Measurements from ENCODE around the gene UBASH3B.
"Not testable (repeated sequence)": the region's sequence is repeated elsewhere in the genome, so short reads cannot be mapped to it uniquely, and the experiment has no call there.

Gene UBASH3B

DNA sequence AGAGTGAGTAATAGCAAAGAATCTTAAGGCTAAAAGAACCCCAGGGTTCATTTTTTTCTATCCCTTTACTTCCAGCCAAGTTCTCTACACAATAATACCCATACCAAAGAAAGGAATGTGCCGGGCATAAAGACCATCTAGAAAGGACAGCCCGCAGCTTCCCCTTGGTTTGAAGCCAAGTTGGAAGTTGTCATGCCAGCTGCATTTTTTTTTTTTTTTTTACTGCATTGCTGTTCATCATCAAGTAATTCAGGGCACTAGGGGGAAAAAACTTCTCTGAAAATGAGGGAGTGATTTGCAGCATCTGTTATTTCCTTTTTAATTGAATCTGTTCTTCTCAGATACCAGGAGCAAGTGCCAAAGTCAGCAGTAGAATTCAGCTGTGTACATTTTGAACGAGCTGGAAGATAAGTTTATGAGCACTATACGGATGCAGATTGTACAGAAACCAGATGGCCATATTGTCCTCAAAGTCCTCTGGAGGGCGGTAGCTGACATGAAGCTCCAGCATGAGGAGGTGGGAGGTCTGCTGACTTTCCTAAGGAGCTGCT lies 56.4 kb downstream of the UBASH3B start:
- no peak for DNase-seq

DNA sequence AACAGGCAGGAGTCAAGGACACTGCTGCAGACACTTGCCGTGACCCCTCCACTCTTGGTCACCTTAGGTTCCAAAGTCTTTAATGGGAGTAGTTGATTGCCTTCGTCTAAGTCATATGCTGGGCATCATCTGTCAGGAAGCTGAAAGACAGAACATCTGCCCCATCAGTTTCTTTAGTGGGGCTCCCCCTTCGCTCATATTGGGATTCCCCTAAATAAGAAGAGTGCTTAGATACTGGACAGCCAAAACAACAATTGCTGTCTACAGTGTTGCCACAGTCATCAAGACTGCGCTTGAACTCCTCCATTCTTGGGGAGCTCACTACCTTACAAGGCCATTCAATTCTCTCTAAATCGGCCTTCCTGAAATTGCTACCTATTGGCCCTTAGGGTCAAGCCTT lies 58.5 kb downstream of the UBASH3B start:
- no peak for DNase-seq

DNA sequence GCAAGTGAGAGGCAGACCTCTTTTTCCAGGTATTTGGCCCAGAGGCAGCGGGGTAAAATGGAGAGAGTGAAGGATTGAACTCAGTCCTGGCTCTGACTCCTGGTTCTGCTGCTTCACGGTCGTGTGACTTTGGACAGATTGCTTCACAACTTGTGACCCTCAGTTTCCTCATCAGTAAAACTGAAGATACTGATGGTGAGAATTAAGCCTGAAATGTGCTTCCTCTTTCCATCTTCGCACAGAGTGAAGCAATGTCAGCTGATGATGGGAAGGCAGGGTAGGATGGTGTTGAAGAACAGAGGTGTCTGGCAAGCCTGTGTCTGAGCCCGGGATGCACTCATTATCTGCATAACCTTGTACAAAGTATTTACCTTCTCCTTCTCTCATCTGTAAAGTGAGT lies 59.0 kb downstream of the UBASH3B start:
- no peak for DNase-seq

DNA sequence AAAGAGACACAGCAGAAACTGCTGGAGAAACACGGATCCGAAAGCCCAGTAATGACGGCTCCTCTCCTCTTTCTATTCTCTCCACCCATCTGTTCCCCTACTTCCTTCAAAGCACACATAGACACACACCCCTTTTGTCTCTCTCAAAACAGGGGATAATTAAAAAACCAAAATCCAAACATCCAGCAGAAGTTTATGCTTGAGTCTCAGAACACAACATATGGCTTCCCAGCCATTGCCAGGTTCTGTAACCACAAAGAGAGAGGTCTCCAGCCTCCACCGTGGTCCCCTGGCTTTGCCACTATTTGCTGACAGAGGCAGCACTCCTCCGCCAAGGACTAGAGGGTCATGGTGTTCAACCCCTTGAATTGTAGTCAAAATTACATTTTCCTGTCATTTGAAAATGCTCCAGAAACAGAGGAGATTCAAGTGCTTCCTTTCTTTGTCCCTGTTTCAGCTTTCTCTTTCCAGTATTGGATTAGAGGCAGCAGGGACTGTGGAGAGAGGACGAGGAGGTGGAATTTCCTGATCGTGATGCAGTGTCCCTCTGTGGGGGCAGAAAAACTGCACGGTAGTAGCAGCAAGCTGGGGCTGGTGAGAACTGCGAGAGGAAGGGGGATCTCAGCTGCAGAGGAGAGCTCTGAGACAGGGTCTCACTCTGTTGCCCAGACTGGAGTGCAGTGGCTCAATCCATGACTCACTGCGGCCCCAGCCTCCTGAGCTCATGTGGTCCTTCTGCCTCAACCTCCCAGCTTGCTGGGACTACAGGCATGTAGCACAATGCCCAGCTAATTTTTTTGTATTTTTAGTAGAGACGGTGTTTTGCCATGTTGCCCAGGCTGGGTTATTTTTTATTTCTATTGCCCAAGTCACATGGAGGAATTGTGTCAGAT lies 60.3 kb downstream of the UBASH3B start:
- no peak for DNase-seq

DNA sequence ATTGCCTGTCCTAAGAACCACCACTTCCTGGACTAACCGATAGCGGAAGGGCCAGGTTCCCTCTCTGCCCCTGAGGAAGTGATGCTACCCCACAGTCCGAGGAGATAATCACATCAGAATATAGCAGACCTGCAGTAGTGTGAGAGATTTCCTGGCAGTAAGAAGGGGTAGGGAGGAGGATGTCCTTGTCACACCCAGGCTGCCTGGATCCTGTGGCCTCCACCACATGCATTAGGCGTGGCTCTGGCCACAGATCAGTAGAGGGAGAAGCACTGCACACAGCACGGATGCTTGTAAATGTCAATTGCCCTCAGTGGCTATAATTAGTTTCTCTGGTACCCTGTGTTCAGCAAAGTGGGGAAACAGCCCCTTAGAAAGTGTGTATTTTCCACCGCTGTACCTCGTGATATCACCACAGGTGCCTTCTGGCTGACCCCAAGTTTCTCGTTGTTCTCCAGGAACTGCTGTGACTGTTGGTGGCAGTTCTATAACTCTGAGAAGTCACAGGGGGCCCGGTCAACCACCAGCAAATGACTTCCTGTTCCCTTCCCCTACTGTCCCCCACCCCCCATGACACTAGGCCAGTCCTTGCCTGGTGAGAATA lies 61.8 kb downstream of the UBASH3B start:
- DNase-seq, result no peak

DNA sequence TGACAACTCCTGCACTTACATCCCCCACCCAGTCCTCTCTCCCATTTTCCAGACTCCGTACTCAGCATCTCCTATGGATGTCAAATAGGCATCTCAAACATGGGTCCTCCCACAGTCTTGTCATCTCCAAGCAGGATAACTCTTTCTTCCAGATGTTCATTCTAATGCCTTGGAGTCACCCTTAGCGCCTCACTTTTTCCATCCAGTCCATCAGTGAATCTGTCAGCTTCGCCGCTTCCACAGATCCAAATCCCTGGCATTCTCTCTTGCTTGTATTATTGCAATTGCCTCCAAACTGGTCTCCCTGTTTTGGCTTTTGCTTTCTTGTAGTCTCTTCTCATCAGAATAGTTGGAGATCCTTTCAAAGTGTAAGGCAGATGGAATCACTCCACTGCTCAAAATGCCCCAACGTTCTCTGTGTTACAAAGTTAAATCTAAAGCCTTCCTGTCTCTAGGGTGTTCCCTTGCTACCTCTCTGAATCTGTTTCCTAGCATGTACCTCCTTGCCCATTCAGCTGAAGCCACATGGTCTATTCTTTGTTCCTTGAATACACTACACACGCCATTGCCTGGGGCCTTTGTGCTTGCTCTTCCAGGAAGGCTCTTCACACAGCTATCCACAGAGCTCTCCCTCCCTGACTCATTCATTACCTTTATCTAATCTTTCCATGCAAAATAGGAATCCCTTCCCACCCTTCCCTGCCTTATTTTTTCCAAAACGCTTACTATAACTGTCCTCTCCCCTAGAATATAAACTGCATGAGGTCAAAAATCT lies 64.8 kb downstream of the UBASH3B start:
- no peak for DNase-seq

DNA sequence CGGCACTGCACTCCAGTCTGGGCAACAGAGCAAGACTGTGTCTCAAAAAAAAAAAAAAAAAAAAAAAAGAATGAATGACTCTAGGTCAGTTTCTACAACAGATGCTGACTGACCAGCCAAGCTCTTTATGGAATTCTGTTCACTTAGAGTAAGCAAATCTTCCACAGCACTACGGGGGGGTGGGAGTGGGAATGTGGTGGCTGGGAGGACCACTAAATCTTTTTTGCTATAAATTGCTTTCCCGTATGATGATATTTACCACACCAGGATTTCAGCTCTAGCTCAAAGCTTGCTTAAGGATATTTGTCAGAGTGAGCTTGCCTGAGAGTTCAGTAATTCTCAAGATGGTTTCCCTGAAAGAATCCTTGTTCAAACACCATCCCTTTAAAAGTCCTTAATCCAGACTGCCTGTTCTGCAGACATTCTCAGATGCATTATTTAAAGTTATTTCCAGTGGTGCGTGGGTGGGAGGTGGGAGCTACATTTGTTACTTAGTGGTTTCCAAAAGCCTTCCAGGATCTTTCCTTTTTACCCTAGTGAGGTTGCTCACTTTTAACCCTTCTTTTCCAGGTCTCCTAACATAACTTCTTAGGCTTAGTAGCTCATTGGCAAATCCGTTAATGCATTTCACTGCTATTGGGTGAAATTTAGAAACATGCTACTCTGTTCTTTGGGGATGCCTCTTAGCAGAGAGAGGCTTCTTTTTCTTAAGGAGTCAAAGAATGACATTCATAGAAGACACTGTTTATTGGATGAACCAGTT lies 65.9 kb downstream of the UBASH3B start:
- DNase-seq, result no peak

DNA sequence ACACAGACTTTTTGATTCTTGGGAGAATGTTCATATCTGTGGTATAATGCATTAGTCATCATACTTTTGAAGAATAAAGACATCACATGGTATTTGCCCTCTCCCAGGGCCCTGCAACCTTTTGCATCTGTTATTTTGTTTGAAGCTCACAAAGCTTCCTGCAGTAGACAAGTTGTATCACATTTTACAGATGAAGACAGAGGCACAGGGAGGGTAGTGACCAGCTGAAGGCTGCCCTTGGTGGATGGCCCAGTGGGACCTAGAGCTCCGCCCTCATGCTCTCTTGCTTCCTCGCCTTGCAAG lies 66.4 kb downstream of the UBASH3B start:
- no peak for DNase-seq

DNA sequence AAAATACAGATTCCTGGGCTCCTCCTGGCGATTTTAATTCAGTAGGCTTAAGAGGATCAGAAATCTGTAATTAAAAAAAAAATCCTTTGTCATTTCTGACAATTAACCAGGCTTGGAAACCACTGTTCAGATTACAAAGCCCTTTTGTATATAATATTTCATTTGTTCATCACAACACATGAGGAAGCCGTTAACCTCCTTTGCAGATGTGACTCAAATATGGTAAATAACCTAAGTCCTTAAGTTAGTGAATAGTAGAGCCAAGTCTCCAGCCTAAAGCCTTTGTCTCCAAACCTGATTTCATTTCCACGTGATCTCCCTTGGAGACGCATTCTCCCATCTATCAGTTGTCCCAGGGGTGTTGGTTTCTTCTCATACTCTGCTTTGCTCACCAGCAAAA lies 67.6 kb downstream of the UBASH3B start:
- DNase-seq, result no peak

DNA sequence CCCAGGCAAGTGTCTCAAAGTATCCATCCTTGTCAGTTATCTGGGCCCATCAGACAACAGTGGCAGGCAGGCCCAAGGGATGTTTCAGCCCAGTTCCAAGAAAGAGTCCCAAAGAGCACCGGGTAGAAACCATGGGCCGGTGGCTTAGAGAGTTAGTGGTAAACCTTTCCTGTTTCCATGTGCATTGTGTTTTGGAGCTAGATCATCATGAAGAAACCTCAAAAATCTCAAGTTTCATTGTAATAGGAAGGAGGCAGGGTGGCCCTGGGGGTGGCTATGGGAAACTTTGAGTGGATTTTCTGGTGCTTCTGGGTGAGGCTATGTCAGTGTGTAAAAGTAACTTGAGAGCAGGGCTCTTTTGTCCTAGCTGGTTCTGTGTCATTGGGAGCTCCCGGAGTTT lies 68.1 kb downstream of the UBASH3B start:
- DNase-seq, result no peak

DNA sequence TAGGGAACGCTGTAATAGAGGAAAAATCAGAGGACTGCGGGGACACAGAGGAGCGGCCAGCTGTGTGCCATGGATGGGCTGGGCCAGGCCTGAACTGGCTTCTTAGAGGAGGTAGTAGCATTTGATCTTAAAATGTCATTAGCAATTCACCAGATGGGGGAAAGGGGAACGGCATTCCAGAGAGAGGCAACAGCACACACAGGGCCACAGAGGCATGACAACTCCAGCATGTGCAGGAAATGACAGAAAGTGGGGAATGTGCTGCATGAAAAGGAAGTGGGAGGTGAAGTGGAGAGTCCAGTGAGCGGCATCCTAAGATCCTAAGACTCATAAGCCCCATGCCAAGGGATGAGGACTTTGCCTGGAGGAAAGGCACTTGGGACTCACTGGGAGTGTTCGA lies 69.0 kb downstream of the UBASH3B start:
- DNase-seq, result no peak

DNA sequence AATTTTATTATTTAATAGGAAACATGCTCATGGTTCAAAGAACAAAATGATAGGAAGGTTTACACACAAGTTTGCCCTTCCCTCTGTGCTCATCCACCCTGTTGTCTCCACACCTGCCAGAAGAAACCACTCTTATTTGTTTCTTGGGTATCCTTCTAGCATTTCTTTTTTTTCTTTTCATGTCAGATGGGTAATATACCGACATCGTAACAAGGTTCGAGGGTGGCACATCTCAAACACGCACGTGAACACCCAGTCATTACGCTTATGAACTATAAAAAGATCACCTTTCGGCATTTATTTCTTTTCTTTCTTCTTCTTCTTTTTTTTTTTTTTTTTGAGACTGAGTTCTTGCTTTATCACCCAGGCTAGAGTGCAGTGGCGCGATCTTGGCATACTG lies 70.5 kb downstream of the UBASH3B start:
- DNase-seq, result no peak

DNA sequence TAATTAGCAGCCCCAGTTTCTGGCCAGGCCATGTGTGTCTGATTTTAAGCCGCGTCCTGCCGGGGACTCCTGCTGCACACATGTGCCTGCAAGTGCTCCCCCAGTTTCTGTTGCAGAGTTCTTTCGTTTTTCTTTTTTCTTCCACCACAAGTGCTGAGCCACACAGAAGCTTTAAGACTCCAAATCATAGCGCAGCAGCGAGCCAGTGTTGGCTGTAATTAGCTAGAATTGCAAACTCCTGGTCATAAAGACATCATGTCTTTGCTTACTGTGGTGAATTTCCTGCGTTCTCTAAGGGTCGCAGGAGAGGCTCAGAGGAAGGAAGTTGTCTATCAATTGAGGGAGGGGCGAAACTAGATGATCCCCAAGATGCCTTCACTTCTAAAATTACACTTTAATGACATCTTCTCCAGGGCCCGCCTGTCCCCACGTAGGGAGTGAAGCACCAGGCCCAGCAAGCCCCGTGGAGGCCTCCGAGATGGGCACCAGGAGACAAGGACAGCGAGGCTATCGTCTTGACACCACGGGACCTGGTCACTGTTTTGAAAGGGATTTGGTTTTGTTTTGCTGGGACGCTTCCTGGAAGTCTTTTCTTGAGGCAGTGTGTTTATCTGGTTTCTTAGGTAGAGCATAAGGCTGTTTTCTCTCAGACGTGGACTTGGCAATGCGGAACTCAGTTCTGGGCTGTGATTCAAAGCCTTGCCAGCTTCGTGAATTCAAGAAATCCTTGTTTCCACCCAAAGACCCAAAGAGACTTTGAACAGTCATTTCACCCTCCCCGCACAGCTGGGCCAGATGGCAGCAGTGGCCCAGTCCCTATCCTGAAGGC lies 71.8 kb downstream of the UBASH3B start:
- DNase-seq, result no peak

DNA sequence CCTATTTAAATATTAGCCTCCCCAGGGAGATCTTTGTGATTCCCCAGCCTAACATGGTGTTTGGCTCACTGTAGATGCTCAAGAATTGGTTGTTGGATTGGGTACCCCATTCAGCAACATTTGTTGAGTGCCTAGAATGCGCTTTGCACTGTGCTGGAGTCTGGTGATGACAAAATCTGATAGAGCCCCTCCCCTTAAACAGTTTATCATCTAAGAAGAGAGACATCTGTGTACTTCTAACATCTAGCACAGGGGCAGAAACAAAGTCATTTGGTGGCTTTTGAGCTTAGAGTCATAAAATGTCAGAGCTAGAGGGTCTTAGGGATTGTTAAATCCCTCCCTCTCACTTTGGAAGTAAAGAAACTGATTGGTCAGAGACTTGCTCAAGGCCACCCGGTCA lies 73.0 kb downstream of the UBASH3B start:
- DNase-seq, result no peak

DNA sequence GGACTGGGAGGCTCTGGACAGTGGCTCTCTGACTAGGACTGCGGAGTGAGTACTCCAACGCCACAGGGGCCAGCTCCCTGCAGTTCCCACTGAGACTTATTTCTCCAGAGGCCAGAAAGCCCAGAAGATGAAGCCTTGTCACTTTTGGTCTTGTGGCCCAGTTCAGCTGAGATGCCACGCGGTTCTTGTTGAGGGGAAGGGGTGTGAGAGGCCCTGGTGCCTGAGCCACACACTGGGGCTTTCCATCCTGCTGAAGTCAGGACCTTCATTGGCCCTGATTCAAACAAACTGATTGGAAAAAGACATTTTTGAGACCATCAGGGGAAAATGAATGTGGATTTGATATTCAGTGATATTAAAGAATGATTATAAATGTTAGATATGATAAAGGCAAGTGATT lies 73.6 kb downstream of the UBASH3B start:
- DNase-seq, result no peak

DNA sequence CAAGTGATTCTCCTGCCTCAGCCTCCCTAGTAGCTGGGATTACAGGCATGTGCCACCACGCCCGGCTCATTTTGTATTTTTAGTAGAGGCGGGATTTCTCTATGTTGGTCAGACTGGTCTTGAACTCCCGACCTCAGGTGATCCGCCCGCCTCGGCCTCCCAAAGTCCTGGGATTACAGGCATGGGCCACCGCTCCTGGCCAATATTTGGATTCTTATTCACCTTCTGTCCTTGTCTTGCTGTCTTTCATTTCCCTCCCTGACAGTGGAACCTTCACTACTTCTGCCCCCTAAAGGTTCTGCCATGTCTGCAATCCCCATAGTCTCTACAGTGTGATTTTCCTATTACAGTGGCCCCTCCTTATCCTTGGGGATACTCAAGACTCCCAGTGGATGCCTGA lies 75.2 kb downstream of the UBASH3B start:
- DNase-seq, result not testable (repeated sequence)

DNA sequence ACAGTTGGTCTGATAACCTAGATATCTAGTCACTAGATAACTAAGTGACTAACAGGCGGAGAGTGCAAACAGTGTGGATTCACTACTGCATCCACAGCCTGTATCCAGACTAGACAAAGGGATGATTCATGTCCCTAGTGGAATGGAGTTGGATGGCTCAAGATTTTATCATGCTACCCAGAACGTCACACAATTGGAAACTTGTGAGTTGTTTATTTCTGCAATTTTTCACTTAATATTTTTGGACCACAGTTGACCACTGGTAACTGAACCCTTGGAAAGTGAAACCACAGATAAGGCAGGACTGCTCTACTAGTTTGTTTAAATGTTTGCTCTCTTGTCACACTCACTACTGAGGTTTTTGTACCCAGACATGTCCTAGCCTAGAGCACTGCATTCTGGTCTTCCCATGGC lies 76.0 kb downstream of the UBASH3B start:
- DNase-seq, result no peak

DNA sequence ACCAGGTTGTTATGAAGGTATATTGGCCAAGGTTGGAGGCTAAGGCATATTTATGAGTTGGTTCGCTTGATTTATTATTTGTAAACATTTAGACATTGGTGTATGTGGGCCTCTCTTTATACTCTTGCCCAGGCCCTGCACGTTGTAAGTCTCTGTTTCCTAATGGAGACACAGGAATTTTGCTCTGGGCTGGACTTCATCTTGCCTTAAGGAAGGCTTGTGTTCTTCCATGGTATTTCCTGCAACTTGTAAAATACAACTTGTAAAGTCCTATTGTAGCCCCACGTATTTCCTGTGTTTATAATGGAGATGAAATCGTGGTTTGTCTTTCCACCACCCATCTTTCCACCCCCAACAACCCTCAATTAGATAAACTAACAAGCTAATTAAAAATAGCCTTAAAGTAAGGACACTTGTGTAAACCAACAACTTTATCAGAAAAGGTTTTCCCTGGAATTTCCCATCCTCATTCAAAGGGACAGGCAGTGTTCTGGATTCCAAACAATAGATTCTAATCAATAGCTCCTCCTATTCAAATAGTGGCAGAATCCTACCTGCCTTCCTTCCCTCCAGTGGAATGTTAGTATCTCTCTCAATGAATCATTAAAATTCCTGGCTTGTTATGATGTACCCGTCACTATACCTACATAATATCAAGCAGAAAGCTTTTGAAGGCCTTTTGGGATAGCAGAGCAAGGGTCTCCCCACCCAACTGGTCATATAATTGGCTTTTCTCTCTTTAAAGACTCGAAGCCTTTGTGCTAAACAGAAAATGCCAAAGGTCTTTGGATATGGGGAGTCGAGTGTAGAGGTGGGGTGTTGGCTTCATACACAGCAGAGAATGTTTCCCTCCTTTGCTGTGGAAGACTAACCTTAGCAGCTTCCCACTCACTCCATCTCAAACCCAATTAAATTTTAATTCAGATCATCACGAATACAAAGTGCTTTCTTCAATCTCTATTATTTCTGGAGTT lies 77.1 kb downstream of the UBASH3B start:
- DNase-seq, result no peak

DNA sequence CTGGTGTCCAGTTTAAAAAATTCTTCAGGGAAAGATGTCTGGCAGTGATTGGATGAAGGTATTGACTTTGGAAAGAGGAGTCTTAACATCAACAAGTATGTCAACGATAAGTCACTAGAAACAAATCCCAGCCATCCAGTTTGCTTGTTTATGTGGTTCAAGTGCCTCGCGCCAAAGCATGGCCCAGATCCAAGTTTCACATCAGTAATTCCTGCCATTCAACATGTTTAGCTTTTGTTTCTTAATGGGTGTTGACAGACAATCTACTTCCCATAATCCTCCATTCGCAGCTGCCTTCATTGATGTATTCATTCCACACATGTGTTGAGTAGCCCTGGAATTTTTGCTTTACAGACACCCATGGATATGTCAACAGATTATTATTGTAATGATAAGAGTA lies 77.8 kb downstream of the UBASH3B start:
- no peak for DNase-seq

DNA sequence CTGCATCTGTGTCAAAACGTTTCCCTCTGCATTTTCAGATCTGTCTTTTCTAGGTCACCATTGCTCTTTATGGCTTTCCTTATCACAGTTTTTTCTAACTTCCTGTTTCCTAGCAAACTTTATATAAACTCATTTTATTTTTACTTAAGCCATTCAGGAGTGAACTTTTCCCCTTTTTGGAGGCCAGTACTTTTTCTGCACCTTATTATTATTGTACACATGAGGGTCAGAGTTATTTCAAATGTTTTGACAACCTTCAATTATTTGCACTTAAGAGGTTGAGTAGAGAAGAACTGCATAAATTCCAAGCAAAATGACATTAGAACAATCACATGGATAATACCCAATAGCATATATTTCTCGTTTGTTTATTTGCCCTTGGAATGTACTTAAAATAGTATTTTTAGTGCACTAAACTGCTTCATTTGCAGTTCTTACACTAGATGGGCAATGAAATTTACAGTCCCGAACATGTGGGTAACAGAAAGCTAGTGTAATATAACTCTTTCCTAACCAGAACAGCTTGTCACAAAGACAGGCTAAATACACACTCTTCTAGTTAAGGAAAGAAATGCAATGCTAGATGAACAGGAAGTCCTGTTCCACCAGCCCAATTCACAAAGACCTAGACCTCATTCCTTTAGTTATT lies 79.5 kb downstream of the UBASH3B start:
- DNase-seq, result no peak

All from SW 1271 (cell line).